GM18517 (cell line): Measurements from ENCODE around the gene PPL.

ENCODE experiments used
- ATAC-seq: cut with Tn5 transposase; IDR thresholded peaks from one replicate; pipeline ENCODE4 v1.9.1; 2021; ENCODE audit warnings: mild to moderate bottlenecking, moderate library complexity; ENCODE audit not compliant: unreplicated experiment

PPL gene

DNA sequence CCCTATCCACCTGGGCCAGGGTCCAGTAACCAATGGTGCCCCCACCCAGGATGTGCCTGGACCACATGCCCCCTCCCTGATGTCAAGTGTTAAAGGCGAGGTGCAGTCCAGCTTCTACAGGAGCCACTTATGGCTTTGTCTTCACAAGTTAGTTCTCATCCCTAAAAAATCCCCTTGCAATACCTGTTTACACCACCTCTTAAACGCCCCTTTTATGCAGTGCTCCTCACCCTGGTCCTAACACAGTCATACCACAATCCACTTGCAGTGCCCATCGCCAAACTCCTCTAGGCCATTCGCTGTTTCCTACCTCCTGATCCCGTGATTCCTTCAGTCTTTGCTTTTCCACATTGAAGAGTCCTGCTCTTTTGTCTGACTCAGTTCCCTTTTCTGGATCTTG is 97.0 kb downstream of the PPL start:
- no peak for ATAC-seq

DNA sequence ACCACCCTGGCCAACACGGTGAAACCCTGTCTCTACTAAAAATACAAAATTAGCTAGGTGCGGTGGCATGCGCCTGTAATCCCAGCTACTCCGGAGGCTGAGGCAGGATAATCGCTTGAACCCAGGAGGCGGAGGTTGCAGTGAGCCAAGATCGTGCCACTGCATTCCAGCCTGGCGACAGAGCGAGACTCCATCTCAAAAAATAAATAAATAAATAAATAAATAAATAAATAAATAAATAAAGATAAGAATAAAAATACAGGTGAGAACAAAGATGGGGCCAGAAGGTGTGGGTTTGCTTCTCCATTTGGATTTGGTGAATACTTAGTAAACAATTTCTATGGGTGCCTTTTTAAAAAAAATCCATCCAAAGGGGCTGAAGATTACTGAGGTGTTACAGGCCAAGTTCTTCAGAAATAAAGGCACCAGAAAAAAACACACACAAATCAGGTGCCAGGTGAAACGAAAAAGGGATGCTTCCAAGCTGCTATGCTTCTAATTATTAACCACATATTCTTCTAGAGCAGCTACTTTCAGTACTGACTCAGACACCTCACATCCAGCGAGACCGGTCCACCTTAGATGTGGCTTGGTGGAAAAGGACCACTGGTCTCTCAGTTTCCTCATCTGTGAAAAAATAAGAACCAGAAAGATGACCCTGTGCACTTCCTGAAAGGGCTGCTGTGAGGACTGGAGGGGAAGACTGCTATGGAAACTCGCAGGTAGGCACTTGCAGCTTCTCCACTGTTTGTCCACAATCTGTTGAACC is 99.0 kb downstream of the PPL start:
- no peak for ATAC-seq

DNA sequence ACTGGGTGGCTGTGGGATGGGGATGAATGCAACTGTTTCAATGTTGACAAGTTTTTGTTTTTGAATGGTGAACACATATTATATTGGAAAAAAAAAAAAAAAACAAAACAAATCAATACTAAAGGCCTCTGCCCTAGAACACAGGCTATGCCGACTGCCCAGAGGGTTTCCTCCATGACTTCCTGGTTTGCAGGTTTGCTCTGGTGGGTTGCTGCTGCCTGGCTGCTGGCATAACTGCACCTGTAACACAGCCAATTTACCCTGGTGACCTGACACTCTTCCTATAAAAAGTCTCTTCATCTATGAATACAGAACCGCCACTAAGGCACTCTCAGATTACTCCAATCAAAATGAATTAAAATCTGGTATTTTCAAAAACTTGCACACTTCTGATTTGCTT is 100.2 kb downstream of the PPL start:
- ATAC-seq = no peak

DNA sequence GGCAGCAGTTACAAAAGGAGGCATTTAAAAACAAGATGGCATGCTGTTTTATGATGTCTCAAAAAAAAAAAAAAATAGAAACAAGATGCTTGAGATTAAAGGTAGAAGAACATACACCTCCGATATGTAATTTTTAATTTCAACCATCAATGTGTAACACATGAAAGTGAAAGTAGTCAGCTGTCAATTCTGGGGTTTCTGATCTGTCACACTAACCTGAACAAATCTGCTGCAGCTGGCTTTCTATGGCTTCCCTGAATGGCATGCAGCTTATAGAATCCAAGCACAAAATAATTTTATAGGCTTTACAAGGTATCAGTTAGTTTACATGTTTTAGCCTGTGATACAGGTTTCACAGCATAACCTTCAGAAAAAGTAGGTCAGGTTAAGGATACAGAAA is 103.4 kb downstream of the PPL start:
- ATAC-seq = no peak

DNA sequence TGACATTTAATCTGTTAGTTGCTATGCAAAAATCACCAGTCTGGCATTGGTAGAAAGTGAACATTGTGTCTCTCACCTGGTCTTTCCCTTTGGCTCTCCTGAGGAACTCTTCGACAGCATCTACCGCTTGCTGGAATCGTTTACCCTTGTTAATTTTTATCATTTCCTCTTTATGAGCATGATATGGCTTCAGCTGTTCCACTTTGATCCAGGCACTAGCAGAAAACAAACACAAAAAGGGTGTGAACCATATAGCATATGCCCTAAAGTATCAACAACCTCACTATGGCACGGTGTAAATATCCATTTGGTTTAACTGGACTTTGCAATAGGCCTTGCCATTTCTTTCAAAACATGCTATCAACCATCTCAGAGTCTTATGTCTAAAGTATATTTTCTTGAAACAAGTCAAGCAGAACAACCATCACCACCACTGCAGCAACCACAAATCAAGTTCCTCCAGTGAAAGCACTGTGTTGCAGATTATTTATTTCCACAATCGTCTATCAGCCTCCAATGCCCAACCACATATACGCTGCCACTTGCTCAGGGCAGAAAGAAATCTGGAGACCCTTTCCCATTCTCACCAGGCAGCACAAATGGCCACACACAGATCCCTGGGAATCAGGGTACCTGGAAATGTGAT is 104.1 kb downstream of the PPL start:
- ATAC-seq = no peak
